H9 (cell line): ENCODE measurements around the gene PLEKHG1. TPM values are rescaled to one million over a fixed set of nuclear protein-coding genes. Genes with fewer than 3 reads are reported as not detected.

Experiments
- DNase-seq: peaks from one replicate; pipeline ENCODE4 v3.0.0-alpha.2; 2017
- H2AFZ ChIP-seq: one replicate; pipeline ENCODE4 v1.6.1; 2013; ENCODE audit warnings: mild to moderate bottlenecking, low read length, control low read depth, moderate library complexity
- H2AK5ac ChIP-seq: 2 replicates; pipeline ENCODE4 v1.6.1; 2013; ENCODE audit warnings: low read length, control low read depth, mixed read lengths; ENCODE audit not compliant: insufficient read length
- H2BK120ac ChIP-seq: one replicate; pipeline ENCODE4 v1.6.1; 2013; ENCODE audit warnings: low read depth, mild to moderate bottlenecking, low read length, control low read depth, inconsistent platforms; ENCODE audit not compliant: poor library complexity, severe bottlenecking
- H2BK12ac ChIP-seq: 2 replicates; pipeline ENCODE4 v1.6.1; 2013; ENCODE audit warnings: low read length, control low read depth, mixed read lengths, low read depth; ENCODE audit not compliant: insufficient read length
- H2BK15ac ChIP-seq: 2 replicates; pipeline ENCODE4 v1.6.1; 2013; ENCODE audit warnings: low read depth, low read length, control low read depth
- H2BK20ac ChIP-seq: one replicate; pipeline ENCODE4 v1.6.1; 2013; ENCODE audit warnings: low read depth, mild to moderate bottlenecking, low read length, control low read depth, inconsistent platforms; ENCODE audit not compliant: poor library complexity, severe bottlenecking
- H2BK5ac ChIP-seq: 2 replicates; pipeline ENCODE4 v1.6.1; 2013; ENCODE audit warnings: low read length, control low read depth, mixed read lengths; ENCODE audit not compliant: insufficient read length
- H3K14ac ChIP-seq: 2 replicates; pipeline ENCODE4 v1.6.1; 2013; ENCODE audit warnings: low read length, control low read depth; ENCODE audit not compliant: insufficient read depth
- H3K18ac ChIP-seq: 2 replicates; pipeline ENCODE4 v1.6.1; 2013; ENCODE audit warnings: low read depth, mild to moderate bottlenecking, mixed read lengths, low read length, control low read depth; ENCODE audit not compliant: insufficient read length
- H3K23ac ChIP-seq: 2 replicates; pipeline ENCODE4 v1.6.1; 2013; ENCODE audit warnings: low read length, control low read depth, mixed read lengths, low read depth; ENCODE audit not compliant: insufficient read length
- H3K23me2 ChIP-seq: 2 replicates; pipeline ENCODE4 v1.6.1; 2013; ENCODE audit warnings: low read depth, mild to moderate bottlenecking, mixed read lengths, low read length, control low read depth; ENCODE audit not compliant: insufficient read length, poor library complexity, severe bottlenecking
- H3K27ac ChIP-seq: 2 replicates; pipeline ENCODE4 v1.5.1; 2013; ENCODE audit warnings: low read length, control low read depth, mixed read lengths, low read depth; ENCODE audit not compliant: insufficient read length
- H3K27me3 ChIP-seq: 2 replicates; pipeline ENCODE4 v1.6.1; 2013; ENCODE audit warnings: low read length, control low read depth, inconsistent platforms; ENCODE audit not compliant: insufficient read depth
- H3K4ac ChIP-seq: 2 replicates; pipeline ENCODE4 v1.6.1; 2013; ENCODE audit warnings: low read depth, mild to moderate bottlenecking, control low read depth, inconsistent platforms, low read length, moderate library complexity
- H3K4me1 ChIP-seq: 2 replicates; pipeline ENCODE4 v1.6.1; 2013; ENCODE audit warnings: low read length, control low read depth, inconsistent platforms; ENCODE audit not compliant: insufficient read depth
- H3K4me2 ChIP-seq: 2 replicates; pipeline ENCODE4 v1.6.1; 2013; ENCODE audit warnings: low read length, control low read depth, mixed read lengths; ENCODE audit not compliant: insufficient read length, insufficient read depth
- H3K56ac ChIP-seq: 2 replicates; pipeline ENCODE4 v1.6.1; 2013; ENCODE audit warnings: low read depth, mild to moderate bottlenecking, mixed read lengths, low read length, control low read depth; ENCODE audit not compliant: insufficient read length
- H3K79me1 ChIP-seq: 2 replicates; pipeline ENCODE4 v1.6.1; 2013; ENCODE audit warnings: low read depth, mild to moderate bottlenecking, moderate library complexity, low read length, control low read depth, inconsistent platforms; ENCODE audit not compliant: insufficient read depth, poor library complexity, severe bottlenecking
- H3K79me2 ChIP-seq: 2 replicates; pipeline ENCODE4 v1.6.1; 2013; ENCODE audit warnings: low read length, control low read depth, inconsistent platforms; ENCODE audit not compliant: insufficient read depth
- H3K9ac ChIP-seq: 2 replicates; pipeline ENCODE4 v1.6.1; 2013; ENCODE audit warnings: low read length, control low read depth, mixed read lengths; ENCODE audit not compliant: insufficient read length; ENCODE audit errors: extremely low read depth
- H3K9me3 ChIP-seq: one replicate; pipeline ENCODE4 v1.6.1; 2013; ENCODE audit warnings: low read depth, low read length, inconsistent platforms; ENCODE audit not compliant: control insufficient read depth
- H3T11ph ChIP-seq: one replicate; pipeline ENCODE4 v1.6.1; 2013; ENCODE audit warnings: mild to moderate bottlenecking, low read length, control low read depth, inconsistent platforms
- H4K20me1 ChIP-seq: one replicate; pipeline ENCODE4 v1.6.1; 2013; ENCODE audit not compliant: control insufficient read depth, insufficient read length, insufficient read depth
- H4K5ac ChIP-seq: 2 replicates; pipeline ENCODE4 v1.6.1; 2013; ENCODE audit warnings: low read depth, mild to moderate bottlenecking, mixed read lengths, low read length, control low read depth; ENCODE audit not compliant: insufficient read length
- H4K8ac ChIP-seq: replicated peaks from 2 replicates; pipeline ENCODE4 v1.6.1; 2013; ENCODE audit warnings: low read length, control low read depth, mixed read lengths, low read depth; ENCODE audit not compliant: insufficient read length
- H4K91ac ChIP-seq: 2 replicates; pipeline ENCODE4 v1.6.1; 2013; ENCODE audit warnings: low read depth, mild to moderate bottlenecking, moderate library complexity, mixed read lengths, low read length, control low read depth; ENCODE audit not compliant: insufficient read length
- H3K27ac Mint-ChIP-seq, 3 experiments: 2 replicates in 2 of 3; 3 replicates in 1 of 3; pipeline ENCODE4 v1.8.0; 2020 to 2021; ENCODE audit warnings: mixed read lengths in 3 of 3, mild to moderate bottlenecking in 1 of 3, moderate library complexity in 1 of 3
- H3K27me3 Mint-ChIP-seq: 2 replicates; pipeline ENCODE4 v1.8.0; 2021; ENCODE audit warnings: low read depth, mild to moderate bottlenecking, moderate library complexity, mixed read lengths
- H3K36me3 Mint-ChIP-seq, 3 experiments: 2 replicates in 2 of 3; 3 replicates in 1 of 3; pipeline ENCODE4 v1.8.0; 2020 to 2021; ENCODE audit warnings: low read depth in 3 of 3, mixed read lengths in 3 of 3; ENCODE audit not compliant: insufficient read depth in 1 of 3
- H3K4me1 Mint-ChIP-seq, 2 experiments: 2 replicates each; pipeline ENCODE4 v1.8.0; 2020; ENCODE audit warnings: mixed read lengths in 2 of 2
- H3K4me3 Mint-ChIP-seq, 2 experiments: 2 replicates in 1 of 2; 3 replicates in 1 of 2; pipeline ENCODE4 v1.8.0; 2020 to 2021; ENCODE audit warnings: mild to moderate bottlenecking in 2 of 2, mixed read lengths in 2 of 2, moderate library complexity in 1 of 2
- H3K9me3 Mint-ChIP-seq, 2 experiments: 2 replicates in 1 of 2; 3 replicates in 1 of 2; pipeline ENCODE4 v1.8.0; 2020; ENCODE audit warnings: mild to moderate bottlenecking in 2 of 2, mixed read lengths in 2 of 2, moderate library complexity in 1 of 2
- CTCF ChIP-seq: fragments of 200-600 bp; sonication (generic); conservative IDR thresholded peaks from 3 replicates; pipeline ENCODE4 v1.8.0; 2021; ENCODE audit warnings: antibody characterized with exemption, mild to moderate bottlenecking
- WGBS: extraction: QIAGEN DNeasy Blood & Tissue Kit; methylation state at CpG from one replicate; pipeline ENCODE4 v1.1.7; 2013; ENCODE audit warnings: missing lambda C conversion rate, low lambda C conversion rate, mixed read lengths; ENCODE audit not compliant: insufficient read length; ENCODE audit errors: extremely low coverage; 5-methylcytosine and 5-hydroxymethylcytosine counted together
- total RNA-seq: library from RNA; stranded (reverse); gene quantifications from 2 replicates; pipeline ENCODE4 v1.2.1, GENCODE V29; 2021

Gene PLEKHG1
- total RNA-seq, 1 experiment from 2014 or later = 1.0 TPM

DNA sequence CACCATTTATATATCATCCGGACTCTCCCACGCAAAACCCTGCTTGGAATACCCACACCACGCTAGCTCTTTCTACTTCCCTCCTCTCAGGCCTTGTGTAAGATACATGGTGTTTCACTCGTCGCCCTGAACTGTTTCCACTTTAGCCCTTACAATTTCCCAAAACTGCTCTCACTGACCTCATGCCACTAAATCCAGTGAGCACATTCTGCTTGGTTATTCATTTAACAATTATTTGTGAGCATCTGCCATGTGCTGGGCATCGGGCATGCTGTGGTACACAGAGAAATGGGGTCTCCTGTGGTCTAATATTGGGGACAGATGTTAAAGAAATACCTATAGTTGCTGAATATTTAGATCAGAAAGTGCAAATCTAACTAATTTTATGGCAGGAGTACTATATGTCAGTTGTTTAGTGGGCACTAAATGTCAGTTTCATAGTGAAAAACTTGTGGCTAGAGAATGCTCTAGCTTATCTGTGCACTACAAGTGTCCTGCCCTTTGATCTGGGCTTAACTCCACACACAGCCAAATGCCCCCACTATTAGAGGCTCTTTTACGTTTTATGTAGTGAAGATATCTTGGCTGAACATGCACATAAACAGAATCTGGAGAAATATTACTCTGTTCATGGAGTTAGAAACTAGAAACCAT is 41.0 kb downstream of the PLEKHG1 start:
- no peak overlapping the region for H3K14ac ChIP-seq
- H3K4me3 Mint-ChIP-seq = no peak overlapping the region
- no peaks in the 10 kb centered on the region for H4K20me1 ChIP-seq
- H3K9me3 ChIP-seq = no peaks in the 10 kb centered on the region
- H4K5ac ChIP-seq = no peak overlapping the region
- H3T11ph ChIP-seq = no peak overlapping the region
- H3K27ac Mint-ChIP-seq = no peak overlapping the region; a peak in 1 of 7 replicates
- no peak overlapping the region for H3K4ac ChIP-seq
- no peaks in the 10 kb centered on the region for H3K79me1 ChIP-seq
- H3K4me2 ChIP-seq = no peak overlapping the region
- no peaks in the 10 kb centered on the region for H3K23me2 ChIP-seq
- H3K27me3 Mint-ChIP-seq = no peaks in the 10 kb centered on the region; the same call in 1 of the 2 replicates
- no peak overlapping the region for H2BK12ac ChIP-seq
- H3K56ac ChIP-seq = no peak overlapping the region
- no peak overlapping the region for H2AK5ac ChIP-seq
- H3K9ac ChIP-seq = no peak overlapping the region
- no peaks in the 10 kb centered on the region for H3K79me2 ChIP-seq
- H3K18ac ChIP-seq = no peak overlapping the region
- no peak overlapping the region for H4K91ac ChIP-seq
- no peak overlapping the region for H2BK20ac ChIP-seq
- H2BK15ac ChIP-seq = no peak overlapping the region
- H3K4me1 ChIP-seq = peaks cover 2% of the 10 kb centered on the region; the same call in 1 of the 2 replicates
- no CpG with 5 or more reads among the region's 7 CpGs for WGBS
- no peak overlapping the region for H3K23ac ChIP-seq
- H2AFZ ChIP-seq = no peak overlapping the region
- H3K9me3 Mint-ChIP-seq = no peaks in the 10 kb centered on the region
- H3K27ac ChIP-seq = no peak overlapping the region
- H3K4me1 Mint-ChIP-seq = 0 out of 4 replicates have a peak, but pooled peaks cover 0 to 2% of the 10 kb centered on the region in 2 experiments
- no peak overlapping the region for H2BK5ac ChIP-seq
- H4K8ac ChIP-seq = no peak overlapping the region
- no peaks in the 10 kb centered on the region for H3K27me3 ChIP-seq
- no peaks in the 10 kb centered on the region for H3K36me3 Mint-ChIP-seq
- H2BK120ac ChIP-seq = no peak overlapping the region
- DNase-seq = no peak
- no peak for TF ChIP-seq CTCF
